Mammary epithelial cell (primary cell): ENCODE measurements around the gene MYO3B.

Experiments
- CTCF ChIP-seq, 2 donors: IDR thresholded peaks in 1 of 2; conservative IDR thresholded peaks in 1 of 2; 2 replicates each; pipeline ENCODE4 v1.5.1; 2011 to 2012; ENCODE audit warnings: inconsistent platforms in 2 of 2, low read length in 2 of 2, mild to moderate bottlenecking in 2 of 2, control low read depth in 1 of 2, low read depth in 1 of 2; ENCODE audit not compliant: insufficient read depth in 1 of 2; ENCODE audit errors: extremely low read depth in 1 of 2
- EZH2 ChIP-seq: IDR thresholded peaks from 2 replicates; pipeline ENCODE4 v1.6.1; 2012; ENCODE audit warnings: low read length, inconsistent platforms, borderline replicate concordance

DNA sequence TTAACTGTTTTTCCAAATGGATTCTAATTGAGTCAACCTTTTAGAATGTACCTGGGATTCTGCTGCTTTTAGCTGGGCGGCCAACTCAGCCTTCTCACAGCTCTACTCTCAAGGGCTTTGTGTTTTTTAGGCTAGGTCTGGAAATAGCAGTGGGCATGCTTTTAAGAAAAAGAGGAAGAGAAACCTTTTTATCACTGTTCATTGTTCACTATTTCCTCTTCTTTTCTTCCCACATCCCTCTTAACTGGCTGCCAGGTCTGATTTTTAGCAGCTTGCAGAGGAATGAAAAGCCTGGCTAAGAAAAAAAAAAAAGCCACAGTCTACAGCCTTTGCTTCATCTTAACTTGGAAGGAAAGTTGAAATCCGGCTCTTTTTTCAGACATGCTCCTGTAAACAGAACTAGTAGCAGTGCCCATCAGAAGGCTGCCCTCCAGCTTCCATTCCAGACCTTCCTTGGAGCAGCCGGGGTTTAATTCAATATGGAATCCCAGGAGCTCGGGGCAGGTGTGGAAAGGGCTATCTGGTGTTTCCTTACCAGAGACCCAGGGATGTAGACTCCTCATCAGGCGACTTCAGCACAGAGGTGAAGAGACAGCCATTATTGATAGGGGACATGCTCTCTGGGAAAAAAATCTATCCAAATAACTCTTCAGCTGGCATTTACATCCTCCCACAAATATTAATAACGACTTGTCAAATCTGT, 230.7 kb downstream of the MYO3B start:
- TF ChIP-seq CTCF (conservative IDR thresholded peaks at IDR 0.05 in 1 of 2, IDR thresholded peaks at IDR 0.05 in 1 of 2; ENCODE audit: extremely low read depth in 1 of 2, insufficient read depth in 1 of 2, low read depth in 1 of 2, low read length in 2 of 2) (no peak), EZH2 (no peak)
